WI38 (cell line): Measurements from ENCODE around the gene NRP2.

Source experiments
- H3K4me3 ChIP-seq: 2 replicates; pipeline ENCODE4 v1.5.1; 2011; ENCODE audit warnings: low read depth, mild to moderate bottlenecking, control low read depth, low read length
- CTCF ChIP-seq: IDR thresholded peaks from 2 replicates; pipeline ENCODE4 v1.5.1; 2012; ENCODE audit warnings: low read depth, mild to moderate bottlenecking, control low read depth, low read length

The NRP2 gene

GRCh38 chr2:205757271-205757670 lies 75.0 kb downstream of the NRP2 start:
- H3K4me3 ChIP-seq, result no peak overlapping the region
- no peak for TF ChIP-seq CTCF

- no peak for TF ChIP-seq CTCF
These were observed 75.8 kb downstream of the NRP2 start for GRCh38 chr2:205758051-205758450.

GRCh38 chr2:205758500-205758899 lies 76.2 kb downstream of the NRP2 start:
- no peak for TF ChIP-seq CTCF
- H3K4me3 ChIP-seq, result no peak overlapping the region

More at GRCh38 chr2:205758051-205758450, 75.8 kb downstream of the NRP2 start:
- no peak overlapping the region for H3K4me3 ChIP-seq

GRCh38 chr2:205759257-205759656 lies 77.0 kb downstream of the NRP2 start:
- H3K4me3 ChIP-seq, result no peak overlapping the region
- no peak for TF ChIP-seq CTCF

GRCh38 chr2:205759732-205760131 lies 77.4 kb downstream of the NRP2 start:
- no peak for TF ChIP-seq CTCF
- no peak overlapping the region for H3K4me3 ChIP-seq

- TF ChIP-seq CTCF, result no peak
- H3K4me3 ChIP-seq, result no peak overlapping the region
These were observed 77.9 kb downstream of the NRP2 start for GRCh38 chr2:205760157-205760556.

- no peak for TF ChIP-seq CTCF
These were observed 79.1 kb downstream of the NRP2 start for GRCh38 chr2:205761421-205761820.

More at GRCh38 chr2:205761421-205761820, 79.1 kb downstream of the NRP2 start:
- no peak overlapping the region for H3K4me3 ChIP-seq
